Loucy (cell line): Measurements from ENCODE around the gene TSHR.

Source experiments
- H2AFZ ChIP-seq: fragments of 200-600 bp; sonication (generic); 2 replicates; pipeline ENCODE4 v1.6.0; 2016; ENCODE audit warnings: antibody characterized with exemption, mild to moderate bottlenecking, low read length, moderate library complexity
- H3F3A ChIP-seq: fragments of 200-600 bp; 2 replicates; pipeline ENCODE4 v1.6.0; 2016; ENCODE audit warnings: antibody characterized with exemption, low read depth, mild to moderate bottlenecking
- H3K27me3 ChIP-seq: fragments of 200-600 bp; sonication (generic); 2 replicates; pipeline ENCODE4 v1.6.1; 2014; ENCODE audit warnings: low read length, mild to moderate bottlenecking; ENCODE audit not compliant: insufficient read depth, poor library complexity, severe bottlenecking
- H3K36me3 ChIP-seq: fragments of 200-600 bp; sonication (generic); 2 replicates; pipeline ENCODE4 v1.6.1; 2016; ENCODE audit warnings: low read length; ENCODE audit not compliant: insufficient read depth
- H3K4me1 ChIP-seq: fragments of 200-600 bp; sonication (generic); 2 replicates; pipeline ENCODE4 v1.5.1; 2014; ENCODE audit warnings: low read length, mild to moderate bottlenecking; ENCODE audit not compliant: insufficient read depth, poor library complexity, severe bottlenecking
- H3K4me2 ChIP-seq: fragments of 200-600 bp; sonication (generic); 2 replicates; pipeline ENCODE4 v1.6.0; 2014; ENCODE audit warnings: antibody characterized with exemption, low read length, low read depth, mild to moderate bottlenecking; ENCODE audit not compliant: poor library complexity, severe bottlenecking
- H3K4me3 ChIP-seq: fragments of 200-600 bp; sonication (generic); 2 replicates; pipeline ENCODE4 v1.5.1; 2014; ENCODE audit warnings: low read length, mild to moderate bottlenecking, mixed read lengths; ENCODE audit not compliant: poor library complexity, severe bottlenecking
- H3K79me2 ChIP-seq: fragments of 200-600 bp; sonication (generic); 2 replicates; pipeline ENCODE4 v1.6.1; 2014; ENCODE audit warnings: low read length; ENCODE audit not compliant: insufficient read depth
- H3K9ac ChIP-seq: fragments of 200-600 bp; sonication (generic); 2 replicates; pipeline ENCODE4 v1.6.0; 2014; ENCODE audit warnings: mild to moderate bottlenecking, low read depth, low read length, moderate library complexity; ENCODE audit not compliant: poor library complexity, severe bottlenecking
- H3K9me2 ChIP-seq: fragments of 200-600 bp; sonication (generic); replicated peaks from 2 replicates; pipeline ENCODE4 v1.6.1; 2016; ENCODE audit warnings: low read depth, low read length, mixed read lengths
- H3K9me3 ChIP-seq: fragments of 200-600 bp; sonication (generic); 2 replicates; pipeline ENCODE4 v1.6.1; 2014; ENCODE audit warnings: mild to moderate bottlenecking, antibody characterized with exemption, low read length, low read depth; ENCODE audit not compliant: insufficient read depth
- H4K20me1 ChIP-seq: fragments of 200-600 bp; sonication (generic); 2 replicates; pipeline ENCODE4 v1.6.0; 2014; ENCODE audit warnings: antibody characterized with exemption, low read length, mild to moderate bottlenecking; ENCODE audit not compliant: insufficient read depth, poor library complexity, severe bottlenecking
- EZH2phosphoT487 ChIP-seq: fragments of 200-600 bp; IDR thresholded peaks from 2 replicates; pipeline ENCODE4 v1.6.1; 2018; ENCODE audit warnings: antibody characterized with exemption, mild to moderate bottlenecking, moderate library complexity, borderline replicate concordance
- TF ChIP-seq, protein P1 (sequence below): fragments of 200-600 bp; sonication (generic); conservative IDR thresholded peaks from 2 replicates; pipeline ENCODE4 v1.5.1; 2014; ENCODE audit warnings: mild to moderate bottlenecking, antibody characterized with exemption, low read length

The TSHR gene

DNA sequence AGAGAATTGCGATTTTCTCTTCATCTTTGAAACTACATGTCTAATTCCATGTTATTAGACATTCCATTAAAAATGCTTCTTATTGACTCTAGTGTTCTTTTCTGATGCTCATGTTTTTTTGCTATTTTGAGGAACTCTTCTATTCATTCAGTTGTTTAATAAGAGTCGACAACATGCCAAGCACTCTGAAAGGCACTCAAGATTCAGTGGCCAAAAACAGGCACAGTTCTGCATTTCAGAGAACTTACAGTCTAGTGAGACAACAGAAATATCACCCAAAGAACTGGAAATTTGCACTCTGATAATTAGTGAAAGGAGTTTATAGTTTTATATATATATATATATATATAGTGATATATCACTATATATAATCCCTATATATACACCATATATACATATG lies 111.7 kb downstream of the TSHR start:
- no peaks in the 10 kb centered on the region for H3K27me3 ChIP-seq

DNA sequence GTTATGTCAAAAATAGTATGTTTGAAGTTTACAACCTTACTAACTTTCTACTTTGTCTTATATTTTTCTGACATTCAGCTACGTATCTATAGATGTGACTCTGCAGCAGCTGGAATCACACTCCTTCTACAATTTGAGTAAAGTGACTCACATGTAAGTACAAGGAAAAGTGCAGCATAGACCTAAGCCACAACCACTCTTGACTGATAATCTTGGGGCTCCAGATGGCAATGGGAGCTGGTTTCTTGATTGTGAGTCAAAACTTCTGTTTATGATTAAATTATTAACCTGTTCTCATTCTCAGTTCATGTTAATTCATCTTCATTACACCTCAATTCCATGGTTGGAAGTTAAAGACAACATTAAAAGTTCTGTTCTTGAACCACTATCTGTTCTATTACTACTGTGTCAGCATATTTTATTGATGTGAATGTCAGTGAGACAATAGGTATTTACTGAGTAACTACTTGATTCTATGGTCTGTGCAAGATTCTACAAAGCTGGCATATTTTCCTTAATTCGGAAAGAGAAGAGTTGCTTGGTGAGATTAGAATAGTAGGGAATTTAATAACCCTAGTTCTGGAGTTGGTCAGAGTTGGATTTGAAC lies 112.9 kb downstream of the TSHR start:
- Histone ChIP-seq H3F3A (no peaks in the 10 kb centered on the region), H3K9ac (no peak overlapping the region), H4K20me1 (no peaks in the 10 kb centered on the region), H3K9me3 (peaks cover 3% of the 10 kb centered on the region; the same call in 1 of the 2 replicates), H3K4me3 (no peak overlapping the region), H3K36me3 (no peaks in the 10 kb centered on the region), H3K27me3 (no peaks in the 10 kb centered on the region), H2AFZ (no peak overlapping the region), H3K4me2 (no peak overlapping the region), H3K79me2 (no peaks in the 10 kb centered on the region), H3K9me2 (no peaks in the 10 kb centered on the region), H3K4me1 (no peaks in the 10 kb centered on the region)
- TF ChIP-seq EZH2phosphoT487: no peak
- TF ChIP-seq, protein P1, sequence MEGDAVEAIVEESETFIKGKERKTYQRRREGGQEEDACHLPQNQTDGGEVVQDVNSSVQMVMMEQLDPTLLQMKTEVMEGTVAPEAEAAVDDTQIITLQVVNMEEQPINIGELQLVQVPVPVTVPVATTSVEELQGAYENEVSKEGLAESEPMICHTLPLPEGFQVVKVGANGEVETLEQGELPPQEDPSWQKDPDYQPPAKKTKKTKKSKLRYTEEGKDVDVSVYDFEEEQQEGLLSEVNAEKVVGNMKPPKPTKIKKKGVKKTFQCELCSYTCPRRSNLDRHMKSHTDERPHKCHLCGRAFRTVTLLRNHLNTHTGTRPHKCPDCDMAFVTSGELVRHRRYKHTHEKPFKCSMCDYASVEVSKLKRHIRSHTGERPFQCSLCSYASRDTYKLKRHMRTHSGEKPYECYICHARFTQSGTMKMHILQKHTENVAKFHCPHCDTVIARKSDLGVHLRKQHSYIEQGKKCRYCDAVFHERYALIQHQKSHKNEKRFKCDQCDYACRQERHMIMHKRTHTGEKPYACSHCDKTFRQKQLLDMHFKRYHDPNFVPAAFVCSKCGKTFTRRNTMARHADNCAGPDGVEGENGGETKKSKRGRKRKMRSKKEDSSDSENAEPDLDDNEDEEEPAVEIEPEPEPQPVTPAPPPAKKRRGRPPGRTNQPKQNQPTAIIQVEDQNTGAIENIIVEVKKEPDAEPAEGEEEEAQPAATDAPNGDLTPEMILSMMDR: no peak

More for the DNA sequence above, 111.7 kb downstream of the TSHR start:
- Histone ChIP-seq H2AFZ (no peak overlapping the region), H3K36me3 (no peaks in the 10 kb centered on the region), H3K9me2 (no peaks in the 10 kb centered on the region), H4K20me1 (no peaks in the 10 kb centered on the region), H3F3A (no peaks in the 10 kb centered on the region), H3K79me2 (no peaks in the 10 kb centered on the region), H3K4me2 (no peak overlapping the region), H3K4me1 (no peaks in the 10 kb centered on the region), H3K4me3 (no peak overlapping the region), H3K9me3 (peaks cover 3% of the 10 kb centered on the region; the same call in 1 of the 2 replicates), H3K9ac (no peak overlapping the region)
- no peak for TF ChIP-seq EZH2phosphoT487
- TF ChIP-seq, protein P1: no peak

DNA sequence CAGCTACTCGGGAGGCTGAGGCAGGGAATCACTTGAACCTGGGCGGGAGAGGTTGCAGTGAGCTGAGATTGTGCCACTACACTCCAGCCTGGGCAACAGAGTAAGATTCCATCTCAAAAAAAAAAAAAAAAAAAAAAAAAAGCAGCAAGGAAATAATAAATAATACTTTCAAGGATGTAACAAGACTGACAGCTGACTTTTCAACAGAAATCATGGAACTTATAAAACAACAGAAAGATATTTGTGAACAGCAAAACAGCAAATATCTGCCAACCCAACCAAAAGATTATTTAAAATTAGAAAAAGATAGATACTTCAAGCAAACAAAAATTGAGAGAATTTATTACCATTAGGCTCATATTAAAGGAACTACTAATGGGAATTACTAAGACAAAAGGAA lies 115.1 kb downstream of the TSHR start:
- TF ChIP-seq EZH2phosphoT487: no peak
- TF ChIP-seq, protein P1: no peak
- H3K4me3 ChIP-seq: no peak overlapping the region
- no peaks in the 10 kb centered on the region for H3K4me1 ChIP-seq

More for the DNA sequence above, 115.1 kb downstream of the TSHR start:
- Histone ChIP-seq H3K9me2 (no peaks in the 10 kb centered on the region), H3K9ac (no peak overlapping the region), H3K79me2 (no peaks in the 10 kb centered on the region), H3K27me3 (no peaks in the 10 kb centered on the region), H3K9me3 (peaks cover 3% of the 10 kb centered on the region; the same call in 1 of the 2 replicates), H3F3A (no peaks in the 10 kb centered on the region), H4K20me1 (no peaks in the 10 kb centered on the region), H3K4me2 (no peak overlapping the region), H3K36me3 (no peaks in the 10 kb centered on the region), H2AFZ (no peak overlapping the region)
